ENCODE results near the gene RBM7.

RBM7 gene

DNA sequence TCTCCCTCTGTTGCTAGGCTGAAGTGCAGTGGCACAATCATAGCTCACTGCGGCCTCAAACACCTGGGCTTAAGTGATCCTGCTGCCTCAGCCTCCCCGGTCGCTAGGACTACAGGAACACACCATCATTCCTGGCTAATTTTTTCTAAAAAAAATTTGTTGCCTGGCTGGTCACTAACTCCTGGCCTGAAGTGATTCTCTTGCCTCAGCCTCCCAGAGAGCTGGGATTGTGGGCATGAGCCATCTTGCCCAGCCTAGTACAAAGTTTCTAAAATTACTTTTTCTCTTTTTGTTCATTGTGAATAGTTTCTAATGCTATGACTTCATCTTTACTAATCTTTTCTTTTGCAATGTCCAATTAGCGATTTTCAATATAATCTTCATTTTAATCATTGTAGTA, 12.5 kb downstream of the RBM7 start:
- Histone ChIP-seq H3K9ac (ENCODE audit: low read length) (no peak overlapping the region), H3F3A (ENCODE audit: insufficient read depth, low read length) (no peaks in the 10 kb centered on the region), H3K79me2 (ENCODE audit: low read length) (no peaks in the 10 kb centered on the region), H4K20me1 (ENCODE audit: insufficient read depth, low read length) (no peaks in the 10 kb centered on the region), H3K9me2 (replicated peaks; ENCODE audit: insufficient read depth, low read length) (no peaks in the 10 kb centered on the region), H3K4me1 (ENCODE audit: low read length) (no peaks in the 10 kb centered on the region), H3K27me3 (replicated peaks; ENCODE audit: insufficient read depth, low read length) (no peaks in the 10 kb centered on the region), H3K36me3 (replicated peaks; ENCODE audit: insufficient read depth, low read length) (no peaks in the 10 kb centered on the region; the same call in 1 of the 2 replicates), H3K27ac (ENCODE audit: low read length) (no peak overlapping the region), H2AFZ (ENCODE audit: low read length) (no peak overlapping the region), H3K4me3 (ENCODE audit: low read length) (no peak overlapping the region), H3K4me2 (ENCODE audit: low read depth, low read length) (no peak overlapping the region), H3K9me3 (replicated peaks; ENCODE audit: insufficient read depth, low read length) (no peaks in the 10 kb centered on the region)
- TF ChIP-seq EZH2phosphoT487 (IDR thresholded peaks at IDR 0.05; ENCODE audit: low read length) (no peak), EZH2 (optimal IDR thresholded peaks at IDR 0.05; ENCODE audit: low read depth, low read length) (no peak)
- TF ChIP-seq, protein P1, sequence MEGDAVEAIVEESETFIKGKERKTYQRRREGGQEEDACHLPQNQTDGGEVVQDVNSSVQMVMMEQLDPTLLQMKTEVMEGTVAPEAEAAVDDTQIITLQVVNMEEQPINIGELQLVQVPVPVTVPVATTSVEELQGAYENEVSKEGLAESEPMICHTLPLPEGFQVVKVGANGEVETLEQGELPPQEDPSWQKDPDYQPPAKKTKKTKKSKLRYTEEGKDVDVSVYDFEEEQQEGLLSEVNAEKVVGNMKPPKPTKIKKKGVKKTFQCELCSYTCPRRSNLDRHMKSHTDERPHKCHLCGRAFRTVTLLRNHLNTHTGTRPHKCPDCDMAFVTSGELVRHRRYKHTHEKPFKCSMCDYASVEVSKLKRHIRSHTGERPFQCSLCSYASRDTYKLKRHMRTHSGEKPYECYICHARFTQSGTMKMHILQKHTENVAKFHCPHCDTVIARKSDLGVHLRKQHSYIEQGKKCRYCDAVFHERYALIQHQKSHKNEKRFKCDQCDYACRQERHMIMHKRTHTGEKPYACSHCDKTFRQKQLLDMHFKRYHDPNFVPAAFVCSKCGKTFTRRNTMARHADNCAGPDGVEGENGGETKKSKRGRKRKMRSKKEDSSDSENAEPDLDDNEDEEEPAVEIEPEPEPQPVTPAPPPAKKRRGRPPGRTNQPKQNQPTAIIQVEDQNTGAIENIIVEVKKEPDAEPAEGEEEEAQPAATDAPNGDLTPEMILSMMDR (IDR thresholded peaks at IDR 0.05; ENCODE audit: low read length), result no peak
- DNase-seq, result no peak

DNA sequence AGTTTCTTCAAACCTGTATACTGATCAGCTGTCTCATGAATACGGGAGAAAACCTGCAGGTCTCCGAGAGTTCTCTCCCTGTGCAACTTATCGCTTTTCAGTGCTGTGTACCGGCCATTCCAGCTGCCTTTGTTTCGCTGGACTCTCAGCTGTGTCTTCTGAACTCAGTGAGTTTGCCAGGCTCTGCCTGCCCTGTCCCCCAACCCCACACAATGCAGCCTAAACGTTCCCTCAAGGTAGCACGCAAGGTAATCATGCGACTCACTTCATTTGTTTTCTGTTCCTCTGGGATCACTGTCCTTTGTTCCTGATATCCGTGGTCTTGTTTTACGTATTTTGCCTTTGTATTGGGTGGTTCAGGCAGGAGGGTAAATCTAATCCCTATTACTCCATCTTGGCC, 13.5 kb downstream of the RBM7 start:
- no peak for TF ChIP-seq EZH2 (optimal IDR thresholded peaks at IDR 0.05; ENCODE audit: low read depth, low read length)
- no peak for TF ChIP-seq EZH2phosphoT487 (IDR thresholded peaks at IDR 0.05; ENCODE audit: low read length)
- TF ChIP-seq, protein P1 (IDR thresholded peaks at IDR 0.05; ENCODE audit: low read length), result no peak
- Histone ChIP-seq H3K9me2 (replicated peaks; ENCODE audit: insufficient read depth, low read length) (no peaks in the 10 kb centered on the region), H3K79me2 (ENCODE audit: low read length) (no peaks in the 10 kb centered on the region), H3K4me2 (ENCODE audit: low read depth, low read length) (no peak overlapping the region), H3K4me3 (ENCODE audit: low read length) (no peak overlapping the region), H2AFZ (ENCODE audit: low read length) (no peak overlapping the region), H4K20me1 (ENCODE audit: insufficient read depth, low read length) (no peaks in the 10 kb centered on the region), H3K27ac (ENCODE audit: low read length) (no peak overlapping the region), H3K9ac (ENCODE audit: low read length) (no peak overlapping the region), H3K36me3 (replicated peaks; ENCODE audit: insufficient read depth, low read length) (no peaks in the 10 kb centered on the region; the same call in 1 of the 2 replicates), H3K27me3 (replicated peaks; ENCODE audit: insufficient read depth, low read length) (no peaks in the 10 kb centered on the region), H3K9me3 (replicated peaks; ENCODE audit: insufficient read depth, low read length) (no peaks in the 10 kb centered on the region), H3F3A (ENCODE audit: insufficient read depth, low read length) (no peaks in the 10 kb centered on the region), H3K4me1 (ENCODE audit: low read length) (no peaks in the 10 kb centered on the region)
- DNase-seq, result no peak

DNA sequence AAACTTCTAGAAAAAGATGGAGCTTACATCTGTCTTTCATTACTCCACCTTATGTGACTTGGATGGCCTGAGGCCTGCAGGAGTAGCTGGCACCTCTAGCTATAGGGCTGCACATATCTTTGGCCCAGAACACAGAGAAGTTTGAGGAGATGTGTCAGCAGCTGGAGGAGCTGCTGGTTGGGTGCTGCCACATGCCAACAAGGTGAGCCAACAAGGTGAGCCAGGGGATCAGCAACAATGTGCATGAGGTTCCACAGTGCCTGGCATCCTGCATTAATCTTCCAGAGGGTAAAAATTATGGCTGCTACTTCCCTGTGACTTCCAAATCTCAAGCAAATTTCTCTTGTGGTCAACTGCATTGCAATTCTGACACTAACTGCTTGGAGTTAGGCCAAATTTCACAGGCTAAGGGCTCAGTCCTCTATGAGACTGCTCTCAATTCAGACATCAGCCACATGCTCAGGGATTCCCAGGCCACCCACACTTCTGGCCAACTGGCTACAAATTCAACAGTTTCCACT, 16.0 kb downstream of the RBM7 start:
- Histone ChIP-seq H3K36me3 (replicated peaks; ENCODE audit: insufficient read depth, low read length) (no peaks in the 10 kb centered on the region), H4K20me1 (ENCODE audit: insufficient read depth, low read length) (no peaks in the 10 kb centered on the region), H3K4me1 (ENCODE audit: low read length) (no peaks in the 10 kb centered on the region), H3K4me2 (ENCODE audit: low read depth, low read length) (no peak overlapping the region), H3F3A (ENCODE audit: insufficient read depth, low read length) (no peaks in the 10 kb centered on the region), H2AFZ (ENCODE audit: low read length) (no peak overlapping the region), H3K79me2 (ENCODE audit: low read length) (no peaks in the 10 kb centered on the region), H3K27me3 (replicated peaks; ENCODE audit: insufficient read depth, low read length) (no peaks in the 10 kb centered on the region), H3K9me2 (replicated peaks; ENCODE audit: insufficient read depth, low read length) (no peaks in the 10 kb centered on the region), H3K4me3 (ENCODE audit: low read length) (no peak overlapping the region), H3K9me3 (replicated peaks; ENCODE audit: insufficient read depth, low read length) (no peaks in the 10 kb centered on the region), H3K27ac (ENCODE audit: low read length) (no peak overlapping the region), H3K9ac (ENCODE audit: low read length) (no peak overlapping the region)
- no peak for DNase-seq
- TF ChIP-seq EZH2 (optimal IDR thresholded peaks at IDR 0.05; ENCODE audit: low read depth, low read length) (no peak), EZH2phosphoT487 (IDR thresholded peaks at IDR 0.05; ENCODE audit: low read length) (no peak)
- TF ChIP-seq, protein P1 (IDR thresholded peaks at IDR 0.05; ENCODE audit: low read length), result no peak

All from MM.1S (cell line).